ENCODE results near the gene GSK3A. TPM values are rescaled to one million over a fixed set of nuclear protein-coding genes. Genes with fewer than 3 reads are reported as not detected.

GSK3A gene
- total RNA-seq, 4 donors from 2014 or later: 31.4 to 44.1 (median 41.0) TPM

DNA sequence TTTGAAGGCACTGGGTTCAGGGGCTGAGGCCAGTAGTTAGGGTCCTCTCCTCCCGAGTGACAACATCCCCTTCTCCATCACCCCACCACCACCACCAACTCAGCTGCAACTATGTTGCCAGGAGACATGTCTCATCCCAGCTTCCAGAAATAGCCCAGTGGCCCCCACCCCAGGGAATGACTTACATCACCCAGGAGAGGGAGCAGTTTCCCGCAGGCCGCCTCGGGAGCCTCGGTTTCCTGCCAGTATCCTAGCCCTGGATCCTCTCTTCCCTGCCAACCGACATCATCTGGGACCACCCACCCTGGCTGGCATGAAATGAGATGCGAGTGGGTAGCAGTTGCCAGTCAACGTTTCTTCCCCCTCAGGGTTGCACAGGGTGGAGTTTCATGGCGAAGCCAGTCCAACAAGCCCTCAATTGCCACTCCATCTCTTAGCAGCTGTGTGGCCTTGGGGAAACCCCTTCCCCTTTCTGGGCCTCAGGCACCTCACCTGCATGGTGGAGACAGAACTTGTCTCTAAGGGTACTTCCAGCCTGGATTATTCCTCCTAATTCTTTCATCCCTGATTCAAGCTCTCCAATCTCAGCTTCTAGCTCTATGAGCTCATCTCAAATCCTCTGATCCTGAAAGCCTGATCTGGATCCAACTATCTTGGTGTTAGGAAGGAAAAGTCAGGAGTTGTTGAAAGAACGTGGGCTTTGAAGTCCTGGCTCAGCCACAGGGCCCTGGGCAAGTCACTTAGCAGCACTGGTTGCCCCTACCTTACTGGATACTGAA, 3.9 kb upstream of the GSK3A start:
- peaks cover 0 to 45% (median 11%) of the 10 kb centered on the region in 4 donors for H3K4me1 ChIP-seq

DNA sequence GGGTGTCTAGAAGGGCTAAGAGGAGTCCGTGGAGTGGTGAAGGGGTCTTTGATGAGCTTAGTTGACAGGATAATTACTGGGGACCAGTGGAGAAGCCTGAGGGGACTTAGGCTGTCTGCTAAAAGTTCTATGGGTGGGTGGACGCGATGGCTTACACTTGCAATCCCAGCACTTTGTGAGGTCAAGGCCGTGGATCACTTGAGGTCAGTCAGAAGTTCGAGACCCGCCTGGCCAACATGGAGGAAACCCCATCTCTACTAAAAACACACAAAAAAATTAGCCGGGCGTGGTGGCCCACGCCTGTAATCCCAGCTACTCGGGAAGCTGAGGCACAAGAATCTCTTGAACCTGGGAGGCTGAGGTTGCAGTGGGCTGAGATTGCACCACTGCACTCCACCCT, 2.8 kb upstream of the GSK3A start:
- Histone ChIP-seq H3K4me1 (peaks cover 0 to 45% (median 18%) of the 10 kb centered on the region in 4 donors), H3K4me3 (peak overlapping the region in 2 of 4 donors; percentile 96 to 97)
- DNase-seq: no peak

More for the DNA sequence above, 3.9 kb upstream of the GSK3A start:
- TF ChIP-seq, protein P1, sequence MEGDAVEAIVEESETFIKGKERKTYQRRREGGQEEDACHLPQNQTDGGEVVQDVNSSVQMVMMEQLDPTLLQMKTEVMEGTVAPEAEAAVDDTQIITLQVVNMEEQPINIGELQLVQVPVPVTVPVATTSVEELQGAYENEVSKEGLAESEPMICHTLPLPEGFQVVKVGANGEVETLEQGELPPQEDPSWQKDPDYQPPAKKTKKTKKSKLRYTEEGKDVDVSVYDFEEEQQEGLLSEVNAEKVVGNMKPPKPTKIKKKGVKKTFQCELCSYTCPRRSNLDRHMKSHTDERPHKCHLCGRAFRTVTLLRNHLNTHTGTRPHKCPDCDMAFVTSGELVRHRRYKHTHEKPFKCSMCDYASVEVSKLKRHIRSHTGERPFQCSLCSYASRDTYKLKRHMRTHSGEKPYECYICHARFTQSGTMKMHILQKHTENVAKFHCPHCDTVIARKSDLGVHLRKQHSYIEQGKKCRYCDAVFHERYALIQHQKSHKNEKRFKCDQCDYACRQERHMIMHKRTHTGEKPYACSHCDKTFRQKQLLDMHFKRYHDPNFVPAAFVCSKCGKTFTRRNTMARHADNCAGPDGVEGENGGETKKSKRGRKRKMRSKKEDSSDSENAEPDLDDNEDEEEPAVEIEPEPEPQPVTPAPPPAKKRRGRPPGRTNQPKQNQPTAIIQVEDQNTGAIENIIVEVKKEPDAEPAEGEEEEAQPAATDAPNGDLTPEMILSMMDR (IDR thresholded peaks at IDR 0.05): peak in 4 of 6 experiments; percentile 37 to 71 (median 70)
- no peak for TF ChIP-seq POLR2A (IDR thresholded peaks at IDR 0.05)
- H3K9me3 ChIP-seq: no peaks in the 10 kb centered on the region
- peaks cover 0 to 27% (median 0%) of the 10 kb centered on the region in 3 donors for H3K36me3 ChIP-seq
- DNase-seq: peak in 2 of 3 donors; percentile 79 to 80
- H3K27ac ChIP-seq: peak overlapping the region in 2 of 4 donors; percentile 20 to 38
- no peak overlapping the region for H3K4me3 ChIP-seq
- H3K27me3 ChIP-seq: no peaks in the 10 kb centered on the region

DNA sequence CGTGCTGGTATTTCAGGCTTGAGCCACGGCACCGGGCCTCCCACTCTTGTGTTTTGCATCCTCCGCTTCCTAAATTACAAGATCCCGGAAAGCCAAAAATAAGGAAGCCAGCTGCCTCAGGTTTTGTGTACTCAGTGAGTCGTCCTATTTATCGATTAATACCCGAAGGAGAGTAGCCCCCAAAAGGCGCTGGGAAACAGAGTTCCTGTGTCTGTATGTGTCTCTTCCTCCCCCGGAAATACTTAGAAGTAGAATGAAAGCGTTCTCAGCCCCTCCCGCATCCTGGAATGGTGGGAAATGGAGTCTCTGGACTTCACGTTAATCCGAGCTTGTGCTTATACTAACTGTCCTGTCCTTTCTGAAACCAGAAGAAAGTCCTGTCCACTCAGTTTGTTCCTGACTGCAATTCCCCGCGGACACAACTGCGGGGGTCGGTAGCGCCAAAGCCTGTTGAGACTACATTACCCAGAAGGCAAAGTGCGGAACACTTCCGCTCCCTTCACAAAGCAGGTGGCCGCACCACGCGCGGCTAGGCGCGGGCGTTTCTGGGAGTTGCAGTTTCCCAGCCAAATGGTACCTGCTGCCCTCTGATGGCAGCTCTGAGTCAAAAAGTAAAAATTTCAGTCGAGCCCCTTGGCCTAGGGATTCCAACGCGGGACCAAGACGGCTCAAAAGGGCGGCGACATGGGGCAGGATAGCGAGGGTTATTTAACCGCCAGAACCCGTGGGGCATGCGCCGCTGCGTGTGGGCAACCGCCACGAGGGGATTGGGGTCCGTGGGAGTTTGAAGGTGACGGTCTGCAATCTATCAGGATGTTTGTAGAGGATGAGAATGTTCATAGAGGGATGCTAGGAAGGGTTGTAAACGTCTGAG, 2.2 kb upstream of the GSK3A start:
- TF ChIP-seq, protein P1 (IDR thresholded peaks at IDR 0.05): peak; percentile 38 to 84 (median 72)
- TF ChIP-seq POLR2A (IDR thresholded peaks at IDR 0.05): peak; percentile 65 to 67
- Histone ChIP-seq H3K4me3 (peak overlapping the region; percentile 73 to 97 (median 94)), H3K36me3 (peaks cover 0 to 19% (median 0%) of the 10 kb centered on the region in 3 donors), H3K27me3 (no peaks in the 10 kb centered on the region), H3K4me1 (peaks cover 0 to 46% (median 18%) of the 10 kb centered on the region in 4 donors), H3K9me3 (no peaks in the 10 kb centered on the region), H3K27ac (peak overlapping the region; percentile 89 to 97 (median 90))
- DNase-seq: peak; percentile 93 to 97 (median 94)

More for the DNA sequence above, 2.8 kb upstream of the GSK3A start:
- TF ChIP-seq, protein P1 (IDR thresholded peaks at IDR 0.05): no peak
- no peak for TF ChIP-seq POLR2A (IDR thresholded peaks at IDR 0.05)
- Histone ChIP-seq H3K27ac (peak overlapping the region in 3 of 4 donors; percentile 89 to 97 (median 89)), H3K27me3 (no peaks in the 10 kb centered on the region), H3K9me3 (no peaks in the 10 kb centered on the region), H3K36me3 (peaks cover 0 to 21% (median 0%) of the 10 kb centered on the region in 3 donors)

DNA sequence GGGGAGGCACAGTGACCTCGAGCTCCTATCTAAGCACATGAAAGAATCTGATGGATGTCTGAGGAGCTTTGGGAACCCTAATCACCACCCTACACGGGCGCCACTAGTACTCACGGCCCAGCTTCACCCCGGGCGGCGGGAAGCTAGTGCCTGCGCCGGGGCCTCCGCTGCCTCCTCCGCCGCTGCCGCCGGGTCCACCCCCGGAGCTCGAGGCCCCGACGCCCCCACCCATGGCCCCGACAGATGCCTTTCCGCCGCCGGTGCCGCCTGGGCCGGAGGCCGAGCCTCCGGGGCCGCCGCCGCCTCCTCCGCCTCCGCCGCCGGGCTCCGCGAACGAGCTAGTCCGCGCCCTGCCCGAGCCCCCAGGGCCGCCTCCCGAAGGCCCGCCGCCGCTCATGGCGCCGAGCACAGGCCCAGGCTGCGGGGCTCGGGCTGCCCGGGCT, 312 bp downstream of the GSK3A start:
- DNase-seq: no peak
- Histone ChIP-seq H3K36me3 (peaks cover 0 to 16% (median 0%) of the 10 kb centered on the region in 3 donors), H3K4me3 (peak overlapping the region; percentile 73 to 97 (median 94)), H3K27me3 (no peaks in the 10 kb centered on the region), H3K9me3 (no peaks in the 10 kb centered on the region), H3K4me1 (peaks cover 0 to 49% (median 18%) of the 10 kb centered on the region in 4 donors), H3K27ac (peak overlapping the region; percentile 89 to 97 (median 90))
- TF ChIP-seq POLR2A (IDR thresholded peaks at IDR 0.05): no peak
- TF ChIP-seq, protein P1 (IDR thresholded peaks at IDR 0.05): no peak

DNA sequence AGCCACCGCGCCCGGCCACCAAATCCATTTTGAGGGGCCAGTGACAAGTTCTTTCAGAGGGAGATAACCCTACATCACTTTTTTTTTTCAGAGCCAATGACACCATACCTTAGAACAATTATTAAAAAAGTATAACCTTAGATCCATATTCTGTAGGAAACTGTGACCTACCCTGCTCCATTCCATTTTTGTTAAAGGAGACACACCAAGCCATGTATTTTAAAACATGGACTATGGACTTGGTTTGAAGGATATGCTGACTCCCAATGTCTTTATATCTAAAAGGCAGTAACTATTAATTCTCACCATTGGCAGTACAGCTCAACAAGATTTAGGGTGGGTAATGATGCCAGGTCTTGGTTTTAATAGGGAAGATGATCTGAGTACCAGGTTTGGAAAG, 1.1 kb downstream of the GSK3A start:
- DNase-seq: no peak
- no peak overlapping the region for H3K27ac ChIP-seq
- peak overlapping the region; percentile 73 to 97 (median 94) for H3K4me3 ChIP-seq
- no peaks in the 10 kb centered on the region for H3K27me3 ChIP-seq
- TF ChIP-seq POLR2A (IDR thresholded peaks at IDR 0.05): no peak
- TF ChIP-seq, protein P1 (IDR thresholded peaks at IDR 0.05): no peak
- peaks cover 0 to 46% (median 18%) of the 10 kb centered on the region in 4 donors for H3K4me1 ChIP-seq
- H3K9me3 ChIP-seq: no peaks in the 10 kb centered on the region
- peaks cover 0 to 23% (median 0%) of the 10 kb centered on the region in 3 donors for H3K36me3 ChIP-seq

Measured in Peyer's patch (tissue), 4 donors.